Umbilical cord (tissue), 2 donors: ENCODE data around the gene ATP5IF1. TPM values are rescaled to one million over a fixed set of nuclear protein-coding genes. Genes with fewer than 3 reads are reported as not detected.

ENCODE experiments used
- DNase-seq: peaks from one replicate; pipeline ENCODE4 v3.0.0-alpha.2; 2015; ENCODE audit warnings: low spot score
- total RNA-seq: library from RNA; depleted of rRNA; stranded (reverse); fragments of >200 nt; gene quantifications from one replicate; pipeline ENCODE4 v1.2.3, GENCODE V29; 2014; ENCODE audit warnings: low replicate concordance; ENCODE audit not compliant: insufficient read depth

The ATP5IF1 gene
- 54.9 TPM for total RNA-seq

- peak; percentile 99 for DNase-seq
Observed at GRCh38 chr1:28235755-28236655, at the start of gene ATP5IF1. ATP5IF1 (plus strand) TSS chr1:28236124; CDS start chr1:28236184, 60 bp downstream.

- DNase-seq, result peak; percentile 41
Observed at GRCh38 chr1:28190337-28190979, 45.5 kb upstream of the ATP5IF1 start.

GRCh38 chr1:28190996-28191645 is 44.8 kb upstream of the ATP5IF1 start:
- peak; percentile 51 for DNase-seq

GRCh38 chr1:28193701-28194161 is 42.2 kb upstream of the ATP5IF1 start:
- no peak for DNase-seq

GRCh38 chr1:28194326-28195035 is 41.4 kb upstream of the ATP5IF1 start:
- no peak for DNase-seq

GRCh38 chr1:28195780-28196179 is 40.1 kb upstream of the ATP5IF1 start:
- DNase-seq, result no peak

- no peak for DNase-seq
Observed at GRCh38 chr1:28196330-28196729, 39.6 kb upstream of the ATP5IF1 start.

GRCh38 chr1:28197682-28198415 is 38.1 kb upstream of the ATP5IF1 start:
- DNase-seq, result no peak

- DNase-seq, result no peak
Observed at GRCh38 chr1:28199328-28200233, 36.3 kb upstream of the ATP5IF1 start.

- DNase-seq, result no peak
Observed at GRCh38 chr1:28200234-28200873, 35.6 kb upstream of the ATP5IF1 start.

- no peak for DNase-seq
Observed at GRCh38 chr1:28205243-28205642, 30.7 kb upstream of the ATP5IF1 start.

- peak; percentile 59 for DNase-seq
Observed at GRCh38 chr1:28208818-28209441, 27.0 kb upstream of the ATP5IF1 start.

- no peak for DNase-seq
Observed at GRCh38 chr1:28209700-28210099, 26.2 kb upstream of the ATP5IF1 start.

- no peak for DNase-seq
Observed at GRCh38 chr1:28213315-28213714, 22.6 kb upstream of the ATP5IF1 start.

- DNase-seq, result no peak
Observed at GRCh38 chr1:28229089-28229488, 6.8 kb upstream of the ATP5IF1 start.

GRCh38 chr1:28229996-28230395 is 5.9 kb upstream of the ATP5IF1 start:
- DNase-seq, result no peak

GRCh38 chr1:28232558-28233263 is 3.2 kb upstream of the ATP5IF1 start, which contains the start of gene DNAJC8:
DNAJC8 (minus strand) TSS chr1:28233029; CDS start chr1:28232998, 31 bp downstream.
- DNase-seq, result peak; percentile 96

- no peak for DNase-seq
Observed at GRCh38 chr1:28233264-28233606, 2.7 kb upstream of the ATP5IF1 start.
